ENCODE data around the gene FAM107B. TPM values are rescaled to one million over a fixed set of nuclear protein-coding genes. Genes with fewer than 3 reads are reported as not detected.
A peak's percentile ranks its signal among the peaks of the same experiment; 100 is the strongest.
"Not testable (repeated sequence)": the region's sequence is repeated elsewhere in the genome, so short reads cannot be mapped to it uniquely, and the experiment has no call there.

Gene FAM107B
- 17.0 TPM for polyA plus RNA-seq (2013, experiment 1 of 2; ENCODE audit: insufficient read length)
- 15.8 TPM for polyA plus RNA-seq (2013, experiment 2 of 2; ENCODE audit: insufficient read length)

- no peak for DNase-seq
These were observed at the start of gene FAM107B for GRCh38 chr10:14774797-14775196. Gene FAM107B (minus strand): TSS chr10:14774897. CDS start chr10:14774663, 234 bp downstream.

GRCh38 chr10:14823966-14824365 lies 49.3 kb upstream of the FAM107B start:
- DNase-seq = no peak

- peak; percentile 33 for DNase-seq
These were observed 48.4 kb upstream of the FAM107B start for GRCh38 chr10:14822879-14823755.

- DNase-seq = no peak
These were observed 47.1 kb upstream of the FAM107B start for GRCh38 chr10:14821635-14822375.

GRCh38 chr10:14820775-14821154 lies 46.1 kb upstream of the FAM107B start:
- DNase-seq = no peak

- DNase-seq = peak; percentile 66
These were observed 45.5 kb upstream of the FAM107B start for GRCh38 chr10:14820010-14820774.

- not testable (repeated sequence) for DNase-seq
These were observed 42.0 kb upstream of the FAM107B start for GRCh38 chr10:14816717-14817116.

GRCh38 chr10:14815681-14816080 lies 41.0 kb upstream of the FAM107B start:
- peak; percentile 1 for DNase-seq

- DNase-seq = peak; percentile 9
These were observed 37.6 kb upstream of the FAM107B start for GRCh38 chr10:14812271-14812670.

GRCh38 chr10:14810969-14811953 lies 36.6 kb upstream of the FAM107B start:
- no peak for DNase-seq

GRCh38 chr10:14806318-14806717 lies 31.6 kb upstream of the FAM107B start:
- DNase-seq = no peak

- DNase-seq = no peak
These were observed 29.1 kb upstream of the FAM107B start for GRCh38 chr10:14803827-14804226.

GRCh38 chr10:14801723-14802122 lies 27.0 kb upstream of the FAM107B start:
- DNase-seq = no peak

- DNase-seq = no peak
These were observed 25.7 kb upstream of the FAM107B start for GRCh38 chr10:14800397-14800796.

- no peak for DNase-seq
These were observed 23.9 kb upstream of the FAM107B start for GRCh38 chr10:14798636-14799035.

- DNase-seq = no peak
These were observed 13.2 kb upstream of the FAM107B start for GRCh38 chr10:14787938-14788337.

GRCh38 chr10:14784459-14785055 lies 9.9 kb upstream of the FAM107B start:
- DNase-seq = no peak

- no peak for DNase-seq
These were observed 8.1 kb upstream of the FAM107B start for GRCh38 chr10:14782691-14783363.

GRCh38 chr10:14781763-14782162 lies 7.1 kb upstream of the FAM107B start:
- no peak for DNase-seq

- DNase-seq = no peak
These were observed 4.4 kb upstream of the FAM107B start for GRCh38 chr10:14779001-14779651.
